GM10847 (cell line): Measurements from ENCODE around the gene LIM2.

Source experiments
- POLR2A ChIP-seq: IDR thresholded peaks from 2 replicates; pipeline ENCODE4 v1.6.1; 2011; ENCODE audit not compliant: insufficient read length; ENCODE audit errors: extremely low read depth

Gene LIM2

DNA sequence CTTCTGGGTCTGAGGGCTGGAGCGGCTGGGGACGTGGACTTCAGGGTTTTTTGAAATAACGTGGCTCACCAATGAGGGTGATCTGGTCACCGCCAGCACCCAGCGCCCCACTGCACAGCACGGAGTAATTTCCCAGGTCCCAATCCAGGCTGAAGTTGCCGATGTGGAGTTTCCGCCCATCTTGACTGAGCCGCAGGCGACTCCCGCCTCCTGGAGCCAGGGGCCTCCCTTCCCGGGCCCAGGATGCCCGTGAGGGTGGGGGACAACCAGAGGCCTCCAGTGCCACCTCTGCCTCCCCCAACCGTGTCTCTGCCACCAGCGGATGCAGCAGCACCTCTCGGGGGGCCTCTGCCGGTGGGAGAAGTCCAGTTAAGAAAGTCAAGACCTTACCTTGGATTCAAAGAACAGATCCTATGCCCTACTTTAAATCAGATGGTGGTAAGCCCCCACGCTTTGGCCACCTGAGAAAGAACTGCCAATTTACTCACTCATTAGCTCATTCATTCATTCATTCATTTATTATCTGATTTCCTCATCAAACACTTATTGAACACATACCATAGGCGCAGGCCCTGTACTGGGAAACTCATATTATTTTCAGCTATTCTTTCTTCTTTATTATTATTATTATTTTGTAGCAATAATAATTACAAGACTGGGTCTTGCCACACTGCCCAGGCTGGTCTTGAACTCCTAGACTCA is 49.8 kb downstream of the LIM2 start:
- no peak for TF ChIP-seq POLR2A

DNA sequence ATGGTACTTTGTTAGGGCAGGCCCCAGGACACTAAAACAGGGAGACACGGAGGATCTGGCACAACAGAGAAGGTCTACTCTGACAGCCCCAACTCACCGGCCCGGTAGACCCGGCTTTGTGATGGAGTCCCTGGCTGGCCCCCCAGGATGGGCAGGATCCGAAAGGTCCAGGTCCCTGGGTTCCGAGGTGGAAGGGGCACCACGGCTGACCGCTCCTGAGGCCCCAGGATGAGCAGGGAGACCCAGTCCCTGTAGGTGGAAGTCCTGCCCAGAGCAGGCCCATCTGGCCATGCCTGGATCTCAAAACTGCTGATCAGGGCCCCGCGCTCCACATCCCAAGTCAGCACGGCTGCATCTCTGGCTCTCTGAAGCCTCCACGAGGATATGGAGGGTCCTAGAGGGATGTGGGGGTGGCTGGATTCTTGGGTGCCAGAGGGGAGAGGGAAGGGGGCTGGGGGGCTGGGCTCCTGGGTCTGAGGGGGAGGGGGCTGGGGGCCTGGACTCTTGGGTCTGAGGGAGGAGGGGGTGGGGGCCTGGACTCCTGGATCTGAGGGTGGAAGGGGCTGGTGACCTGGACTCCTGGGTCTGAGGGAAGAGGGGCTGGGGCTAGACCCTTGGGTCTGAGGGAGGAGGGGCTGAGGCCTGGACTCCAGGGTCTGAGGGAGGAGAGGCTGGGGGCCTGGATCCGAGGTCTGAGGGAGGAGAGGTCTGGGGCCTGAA is 50.5 kb downstream of the LIM2 start:
- TF ChIP-seq POLR2A, result no peak

DNA sequence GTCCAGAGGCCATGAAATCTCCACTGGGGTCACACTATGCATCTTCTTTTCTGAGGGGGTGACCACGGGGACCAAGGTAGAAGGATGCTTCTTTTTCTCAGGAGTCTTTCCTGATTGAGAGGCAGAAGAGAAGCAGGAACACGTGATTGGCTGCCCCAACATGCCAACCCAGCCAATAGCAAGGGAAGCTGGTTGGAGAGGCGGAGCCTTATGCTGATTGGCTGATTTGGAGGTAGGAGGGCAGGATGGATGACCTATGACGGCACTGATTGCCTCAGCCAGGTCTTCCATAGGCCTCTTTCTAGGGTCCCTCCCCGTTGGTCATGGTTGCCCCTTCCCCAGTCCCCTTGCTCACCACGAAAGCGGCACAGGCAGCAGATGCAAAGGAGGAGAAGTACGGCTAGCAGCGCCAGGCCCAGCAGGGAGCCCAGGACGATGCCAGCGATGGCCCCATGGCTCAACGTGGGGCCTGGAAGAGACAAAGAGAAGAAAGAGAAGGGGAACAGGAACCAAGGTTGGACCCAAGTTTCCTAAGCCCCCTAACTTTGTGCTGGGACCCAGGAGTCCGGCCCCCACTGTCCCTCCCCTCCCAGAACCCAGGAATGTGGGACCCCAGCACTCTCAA is 53.8 kb downstream of the LIM2 start:
- TF ChIP-seq POLR2A, result no peak

DNA sequence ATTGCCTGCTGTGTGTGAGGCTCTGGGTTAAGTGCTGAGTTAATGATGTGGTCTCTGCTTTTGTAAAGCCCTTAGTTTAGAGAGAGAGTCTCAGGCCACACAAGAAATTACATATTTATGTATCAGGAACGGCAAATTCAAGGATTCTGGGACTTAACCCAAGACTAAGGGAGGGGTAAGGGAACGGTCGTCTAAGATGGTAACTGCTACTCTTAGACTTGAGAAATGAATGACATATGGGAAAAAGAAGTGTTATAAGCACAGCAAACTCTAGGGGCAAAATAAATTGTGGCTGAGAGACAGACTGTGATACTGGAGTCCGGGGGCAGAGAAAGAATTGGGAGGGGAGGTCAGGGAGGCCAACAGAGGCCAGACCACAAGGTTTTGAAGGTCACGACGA is 56.1 kb downstream of the LIM2 start:
- TF ChIP-seq POLR2A, result no peak

DNA sequence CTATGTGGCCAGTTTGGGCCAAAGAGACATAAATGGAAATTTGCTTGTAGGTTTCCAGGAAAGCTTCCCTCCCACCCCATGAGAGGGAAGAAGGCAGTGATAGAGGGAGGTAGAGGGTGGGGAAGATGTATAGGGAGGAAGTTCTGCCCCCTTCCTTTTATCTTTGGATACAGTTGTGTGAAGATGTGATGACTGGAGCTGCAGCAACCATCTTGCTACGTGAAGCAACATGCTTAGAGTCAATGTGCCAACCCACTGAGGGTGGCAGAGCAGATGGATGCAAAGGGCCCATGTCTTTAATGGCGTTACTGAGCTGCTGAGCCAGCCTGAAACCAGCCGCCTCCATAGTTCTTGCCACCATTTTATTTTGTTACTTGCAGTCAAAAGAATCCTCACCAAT is 56.6 kb downstream of the LIM2 start:
- no peak for TF ChIP-seq POLR2A

DNA sequence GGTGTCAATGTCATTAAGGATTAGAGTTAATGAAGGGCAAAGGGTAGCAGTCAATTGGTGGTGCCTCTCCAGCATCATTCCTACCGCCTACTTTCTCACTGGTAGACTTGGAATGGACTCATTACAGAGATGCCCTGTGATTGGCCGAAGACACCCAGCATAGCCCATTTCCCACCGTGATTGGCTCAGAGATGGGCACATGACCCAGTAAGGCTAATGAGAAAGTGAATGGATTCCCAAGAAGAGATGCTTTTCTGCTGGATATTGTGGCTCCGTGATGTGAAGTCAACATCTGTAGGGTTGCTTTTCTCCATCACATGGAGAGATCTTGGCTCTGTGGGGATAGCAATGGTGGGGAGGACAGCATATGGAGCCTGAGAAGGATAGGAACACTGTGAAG is 57.4 kb downstream of the LIM2 start:
- TF ChIP-seq POLR2A, result no peak
